Measurements from ENCODE around the gene ANXA2. TPM values are rescaled to one million over a fixed set of nuclear protein-coding genes. Genes with fewer than 3 reads are reported as not detected.

Gene ANXA2
- total and polyA plus RNA-seq, 4 donors: 62.7 to 138 (median 107) TPM

DNA sequence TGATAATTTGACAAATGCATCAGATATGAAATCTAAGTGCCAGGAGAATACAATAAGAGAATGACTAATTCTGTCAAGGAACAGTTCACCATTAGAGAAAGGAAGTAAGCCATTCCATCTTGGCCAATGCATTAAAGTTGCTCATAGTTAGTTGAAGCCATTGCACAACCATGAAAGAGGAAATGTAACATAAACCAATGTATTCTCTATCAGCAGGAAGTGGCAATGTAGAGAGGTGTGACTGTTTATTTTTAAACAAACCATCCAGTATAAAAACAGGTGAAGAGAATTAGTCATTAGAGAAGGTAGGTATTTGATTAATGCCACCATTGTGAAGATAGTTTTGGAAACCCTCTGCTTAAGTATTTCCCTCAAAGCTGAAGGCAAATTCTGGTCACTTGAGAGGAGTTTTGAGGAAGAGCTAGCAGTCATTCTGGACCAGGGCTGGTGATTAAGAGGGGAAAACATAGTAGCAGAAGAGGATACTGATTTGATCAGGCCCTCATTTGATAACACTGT, 10.7 kb upstream of the ANXA2 start:
- no peaks in the 10 kb centered on the region for H3K4me1 ChIP-seq (ENCODE audit: control insufficient read depth in 4 of 4, insufficient read depth in 4 of 4, low read length in 3 of 4)
- H3K27ac ChIP-seq (ENCODE audit: low read depth in 1 of 2, low read length in 2 of 2): no peak overlapping the region
- DNase-seq (ENCODE audit: low spot score): no peak
- no peak overlapping the region for H3K9ac ChIP-seq (ENCODE audit: low read depth in 1 of 2, low read length in 2 of 2)
- H3K36me3 ChIP-seq (ENCODE audit: control insufficient read depth in 4 of 4, insufficient read depth in 3 of 4, low read depth in 1 of 4, low read length in 3 of 4): no peaks in the 10 kb centered on the region
- H3K4me3 ChIP-seq (ENCODE audit: low read depth in 1 of 3, low read length in 3 of 3): no peak overlapping the region
- TF ChIP-seq, protein P1, sequence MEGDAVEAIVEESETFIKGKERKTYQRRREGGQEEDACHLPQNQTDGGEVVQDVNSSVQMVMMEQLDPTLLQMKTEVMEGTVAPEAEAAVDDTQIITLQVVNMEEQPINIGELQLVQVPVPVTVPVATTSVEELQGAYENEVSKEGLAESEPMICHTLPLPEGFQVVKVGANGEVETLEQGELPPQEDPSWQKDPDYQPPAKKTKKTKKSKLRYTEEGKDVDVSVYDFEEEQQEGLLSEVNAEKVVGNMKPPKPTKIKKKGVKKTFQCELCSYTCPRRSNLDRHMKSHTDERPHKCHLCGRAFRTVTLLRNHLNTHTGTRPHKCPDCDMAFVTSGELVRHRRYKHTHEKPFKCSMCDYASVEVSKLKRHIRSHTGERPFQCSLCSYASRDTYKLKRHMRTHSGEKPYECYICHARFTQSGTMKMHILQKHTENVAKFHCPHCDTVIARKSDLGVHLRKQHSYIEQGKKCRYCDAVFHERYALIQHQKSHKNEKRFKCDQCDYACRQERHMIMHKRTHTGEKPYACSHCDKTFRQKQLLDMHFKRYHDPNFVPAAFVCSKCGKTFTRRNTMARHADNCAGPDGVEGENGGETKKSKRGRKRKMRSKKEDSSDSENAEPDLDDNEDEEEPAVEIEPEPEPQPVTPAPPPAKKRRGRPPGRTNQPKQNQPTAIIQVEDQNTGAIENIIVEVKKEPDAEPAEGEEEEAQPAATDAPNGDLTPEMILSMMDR (IDR thresholded peaks at IDR 0.05; ENCODE audit: low read depth, low read length, missing input control): no peak
- TF ChIP-seq EGR1 (IDR thresholded peaks at IDR 0.05; ENCODE audit: low read depth in 2 of 2) (no peak), JUND (IDR thresholded peaks at IDR 0.05) (no peak), YY1 (IDR thresholded peaks at IDR 0.05) (no peak), HNF4G (IDR thresholded peaks at IDR 0.05) (no peak), HNF4A (conservative IDR thresholded peaks at IDR 0.05) (no peak)
- TF ChIP-seq, protein P2, sequence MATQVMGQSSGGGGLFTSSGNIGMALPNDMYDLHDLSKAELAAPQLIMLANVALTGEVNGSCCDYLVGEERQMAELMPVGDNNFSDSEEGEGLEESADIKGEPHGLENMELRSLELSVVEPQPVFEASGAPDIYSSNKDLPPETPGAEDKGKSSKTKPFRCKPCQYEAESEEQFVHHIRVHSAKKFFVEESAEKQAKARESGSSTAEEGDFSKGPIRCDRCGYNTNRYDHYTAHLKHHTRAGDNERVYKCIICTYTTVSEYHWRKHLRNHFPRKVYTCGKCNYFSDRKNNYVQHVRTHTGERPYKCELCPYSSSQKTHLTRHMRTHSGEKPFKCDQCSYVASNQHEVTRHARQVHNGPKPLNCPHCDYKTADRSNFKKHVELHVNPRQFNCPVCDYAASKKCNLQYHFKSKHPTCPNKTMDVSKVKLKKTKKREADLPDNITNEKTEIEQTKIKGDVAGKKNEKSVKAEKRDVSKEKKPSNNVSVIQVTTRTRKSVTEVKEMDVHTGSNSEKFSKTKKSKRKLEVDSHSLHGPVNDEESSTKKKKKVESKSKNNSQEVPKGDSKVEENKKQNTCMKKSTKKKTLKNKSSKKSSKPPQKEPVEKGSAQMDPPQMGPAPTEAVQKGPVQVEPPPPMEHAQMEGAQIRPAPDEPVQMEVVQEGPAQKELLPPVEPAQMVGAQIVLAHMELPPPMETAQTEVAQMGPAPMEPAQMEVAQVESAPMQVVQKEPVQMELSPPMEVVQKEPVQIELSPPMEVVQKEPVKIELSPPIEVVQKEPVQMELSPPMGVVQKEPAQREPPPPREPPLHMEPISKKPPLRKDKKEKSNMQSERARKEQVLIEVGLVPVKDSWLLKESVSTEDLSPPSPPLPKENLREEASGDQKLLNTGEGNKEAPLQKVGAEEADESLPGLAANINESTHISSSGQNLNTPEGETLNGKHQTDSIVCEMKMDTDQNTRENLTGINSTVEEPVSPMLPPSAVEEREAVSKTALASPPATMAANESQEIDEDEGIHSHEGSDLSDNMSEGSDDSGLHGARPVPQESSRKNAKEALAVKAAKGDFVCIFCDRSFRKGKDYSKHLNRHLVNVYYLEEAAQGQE (IDR thresholded peaks at IDR 0.05): no peak
- TF ChIP-seq, protein P3, sequence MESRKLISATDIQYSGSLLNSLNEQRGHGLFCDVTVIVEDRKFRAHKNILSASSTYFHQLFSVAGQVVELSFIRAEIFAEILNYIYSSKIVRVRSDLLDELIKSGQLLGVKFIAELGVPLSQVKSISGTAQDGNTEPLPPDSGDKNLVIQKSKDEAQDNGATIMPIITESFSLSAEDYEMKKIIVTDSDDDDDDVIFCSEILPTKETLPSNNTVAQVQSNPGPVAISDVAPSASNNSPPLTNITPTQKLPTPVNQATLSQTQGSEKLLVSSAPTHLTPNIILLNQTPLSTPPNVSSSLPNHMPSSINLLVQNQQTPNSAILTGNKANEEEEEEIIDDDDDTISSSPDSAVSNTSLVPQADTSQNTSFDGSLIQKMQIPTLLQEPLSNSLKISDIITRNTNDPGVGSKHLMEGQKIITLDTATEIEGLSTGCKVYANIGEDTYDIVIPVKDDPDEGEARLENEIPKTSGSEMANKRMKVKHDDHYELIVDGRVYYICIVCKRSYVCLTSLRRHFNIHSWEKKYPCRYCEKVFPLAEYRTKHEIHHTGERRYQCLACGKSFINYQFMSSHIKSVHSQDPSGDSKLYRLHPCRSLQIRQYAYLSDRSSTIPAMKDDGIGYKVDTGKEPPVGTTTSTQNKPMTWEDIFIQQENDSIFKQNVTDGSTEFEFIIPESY (IDR thresholded peaks at IDR 0.05): no peak
- TF ChIP-seq, protein P4, sequence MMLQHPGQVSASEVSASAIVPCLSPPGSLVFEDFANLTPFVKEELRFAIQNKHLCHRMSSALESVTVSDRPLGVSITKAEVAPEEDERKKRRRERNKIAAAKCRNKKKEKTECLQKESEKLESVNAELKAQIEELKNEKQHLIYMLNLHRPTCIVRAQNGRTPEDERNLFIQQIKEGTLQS (IDR thresholded peaks at IDR 0.05): no peak
- no peaks in the 10 kb centered on the region for H3K27me3 ChIP-seq (ENCODE audit: control insufficient read depth in 4 of 4, insufficient read depth in 4 of 4, low read length in 3 of 4)
- H3K9me3 ChIP-seq (ENCODE audit: control insufficient read depth in 4 of 4, low read length in 3 of 4): no peaks in the 10 kb centered on the region

DNA sequence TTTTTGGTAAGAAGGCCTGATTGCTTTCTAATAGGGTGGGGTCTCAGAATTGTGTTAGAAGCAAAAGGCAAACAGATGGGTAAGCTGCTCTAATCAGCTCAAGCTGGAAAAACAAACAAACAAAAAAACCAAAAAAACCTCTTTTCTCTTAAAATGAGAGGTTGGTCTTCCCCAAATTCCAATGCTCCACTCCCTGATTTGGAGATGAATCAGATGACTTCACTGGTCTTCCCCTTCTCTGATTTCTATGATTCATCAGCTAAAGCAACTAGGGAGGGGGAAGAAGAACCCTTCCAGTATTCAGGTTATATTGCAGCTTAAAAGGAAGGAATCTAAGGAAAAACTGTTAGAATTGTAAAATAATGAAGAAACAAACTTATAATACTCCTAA, 9.6 kb upstream of the ANXA2 start:
- Histone ChIP-seq H3K4me3 (ENCODE audit: low read depth in 1 of 3, low read length in 3 of 3) (no peak overlapping the region), H3K4me1 (ENCODE audit: control insufficient read depth in 4 of 4, insufficient read depth in 4 of 4, low read length in 3 of 4) (peaks cover 0 to 11% (median 7%) of the 10 kb centered on the region in 4 donors), H3K9me3 (ENCODE audit: control insufficient read depth in 4 of 4, low read length in 3 of 4) (no peaks in the 10 kb centered on the region), H3K27me3 (ENCODE audit: control insufficient read depth in 4 of 4, insufficient read depth in 4 of 4, low read length in 3 of 4) (no peaks in the 10 kb centered on the region), H3K27ac (ENCODE audit: low read depth in 1 of 2, low read length in 2 of 2) (no peak overlapping the region), H3K9ac (ENCODE audit: low read depth in 1 of 2, low read length in 2 of 2) (no peak overlapping the region), H3K36me3 (ENCODE audit: control insufficient read depth in 4 of 4, insufficient read depth in 3 of 4, low read depth in 1 of 4, low read length in 3 of 4) (no peaks in the 10 kb centered on the region)
- no peak for DNase-seq (ENCODE audit: low spot score)
- TF ChIP-seq SP1 (IDR thresholded peaks at IDR 0.05): no peak
- no peak for TF ChIP-seq RXRA (IDR thresholded peaks at IDR 0.05)
- no peak for TF ChIP-seq EGR1 (IDR thresholded peaks at IDR 0.05; ENCODE audit: low read depth in 2 of 2)
- TF ChIP-seq, protein P1 (IDR thresholded peaks at IDR 0.05; ENCODE audit: low read depth, low read length, missing input control): no peak
- no peak for TF ChIP-seq RAD21 (IDR thresholded peaks at IDR 0.05)
- no peak for TF ChIP-seq JUND (IDR thresholded peaks at IDR 0.05)
- TF ChIP-seq, protein P2 (IDR thresholded peaks at IDR 0.05): no peak
- TF ChIP-seq FOXA1 (IDR thresholded peaks at IDR 0.05): no peak
- TF ChIP-seq, protein P5, sequence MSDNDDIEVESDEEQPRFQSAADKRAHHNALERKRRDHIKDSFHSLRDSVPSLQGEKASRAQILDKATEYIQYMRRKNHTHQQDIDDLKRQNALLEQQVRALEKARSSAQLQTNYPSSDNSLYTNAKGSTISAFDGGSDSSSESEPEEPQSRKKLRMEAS (IDR thresholded peaks at IDR 0.05): no peak
- no peak for TF ChIP-seq FOXA2 (IDR thresholded peaks at IDR 0.05)
- no peak for TF ChIP-seq TAF1 (conservative IDR thresholded peaks at IDR 0.05)
- TF ChIP-seq, protein P3 (IDR thresholded peaks at IDR 0.05): no peak

Data from liver (tissue), 9 donors.